GM04504 (cell line): Measurements from ENCODE around the gene MRTFA.

Experiments used
- DNase-seq: peaks from one replicate; pipeline ENCODE4 v3.0.0-alpha.2; 2012; ENCODE audit warnings: low read depth

MRTFA gene

DNA sequence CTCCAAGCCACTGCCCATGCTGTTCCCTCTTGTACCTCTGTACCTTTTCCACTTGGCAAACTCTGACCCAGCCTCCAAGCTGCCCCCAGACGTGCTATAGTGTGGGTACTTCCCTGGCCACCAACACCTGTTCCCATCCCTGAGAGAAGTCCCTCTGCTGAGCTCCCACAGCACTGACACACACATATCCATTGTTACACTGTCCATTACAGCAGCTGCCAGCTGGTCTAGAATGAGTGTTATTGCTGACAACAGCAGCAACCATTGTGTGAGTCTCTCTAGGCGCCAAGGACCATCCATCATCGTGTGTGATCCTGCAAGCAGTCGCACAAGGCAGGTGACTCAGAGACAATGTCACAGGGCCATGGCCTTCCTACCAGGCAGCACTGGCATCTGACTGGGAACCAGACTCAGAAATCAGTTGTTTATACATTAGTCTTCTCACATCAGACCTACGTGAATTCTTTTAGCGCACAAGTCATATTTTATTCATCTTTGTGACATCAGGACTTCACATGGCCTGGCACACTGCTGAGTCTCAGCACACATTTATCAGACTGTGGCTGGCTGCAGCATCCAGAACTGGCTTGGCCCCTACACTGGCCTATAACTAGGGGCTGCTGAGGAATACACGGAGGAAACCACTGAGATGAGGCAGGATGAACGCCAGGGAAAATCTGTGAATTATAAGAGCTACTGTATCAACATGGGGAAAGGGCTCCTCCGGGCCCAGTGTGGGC lies 209.8 kb downstream of the MRTFA start:
- DNase-seq, result peak; percentile 54

DNA sequence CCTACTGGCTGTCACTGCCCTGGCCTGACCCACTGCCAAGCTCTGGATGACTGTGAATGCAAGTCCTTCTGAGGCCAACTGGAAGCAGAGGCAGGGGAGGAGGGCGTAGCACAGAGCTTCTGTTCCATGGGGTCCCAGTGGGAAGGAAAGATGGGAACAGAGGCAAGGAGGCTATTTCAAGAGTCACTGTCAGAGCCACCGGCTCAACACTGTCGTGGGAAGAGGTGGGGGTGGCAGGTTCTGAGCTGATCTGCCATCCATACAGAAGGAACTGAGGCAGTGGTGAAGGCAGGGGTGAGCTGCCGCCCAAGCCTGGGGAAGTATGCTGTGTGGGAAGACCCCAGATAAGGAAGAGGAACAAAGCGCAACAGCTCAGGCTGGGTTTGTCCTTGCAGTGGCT lies 211.4 kb downstream of the MRTFA start:
- no peak for DNase-seq

DNA sequence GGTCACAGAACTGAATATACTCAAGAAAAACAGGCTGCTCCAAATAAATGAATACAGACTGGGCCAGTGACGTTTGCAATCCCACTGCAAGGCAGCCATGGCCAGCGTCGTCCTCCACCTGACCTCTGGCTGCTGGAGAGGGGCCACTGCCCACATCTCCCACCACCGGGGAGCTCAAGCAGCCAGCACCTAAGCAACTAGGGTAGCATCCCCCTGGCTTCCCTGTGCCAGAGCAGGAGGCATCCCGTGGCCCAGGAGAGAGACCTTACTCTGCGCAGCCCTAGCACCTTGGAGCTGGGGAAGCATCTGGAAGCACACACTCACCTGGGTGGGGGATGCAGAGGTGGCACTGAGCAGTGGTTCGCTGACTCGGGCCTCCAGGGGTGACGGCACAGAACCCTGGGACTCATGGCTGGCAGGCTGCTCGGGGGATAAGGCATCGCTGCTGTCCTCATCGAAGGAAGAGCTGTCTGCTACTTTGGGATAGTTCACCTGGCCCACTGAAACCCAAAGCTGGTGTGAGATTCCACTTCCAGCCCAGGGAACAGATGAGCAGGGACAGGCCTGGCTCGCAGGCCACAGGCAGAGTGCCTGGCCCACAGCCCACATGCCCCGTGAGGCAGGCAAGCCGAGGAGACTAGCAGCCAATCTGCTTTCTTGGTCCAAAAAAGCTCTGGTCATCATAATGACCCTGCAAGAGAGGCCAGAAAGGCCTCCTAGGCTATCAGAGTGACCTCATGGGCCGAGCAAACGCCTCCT lies 212.5 kb downstream of the MRTFA start:
- no peak for DNase-seq

DNA sequence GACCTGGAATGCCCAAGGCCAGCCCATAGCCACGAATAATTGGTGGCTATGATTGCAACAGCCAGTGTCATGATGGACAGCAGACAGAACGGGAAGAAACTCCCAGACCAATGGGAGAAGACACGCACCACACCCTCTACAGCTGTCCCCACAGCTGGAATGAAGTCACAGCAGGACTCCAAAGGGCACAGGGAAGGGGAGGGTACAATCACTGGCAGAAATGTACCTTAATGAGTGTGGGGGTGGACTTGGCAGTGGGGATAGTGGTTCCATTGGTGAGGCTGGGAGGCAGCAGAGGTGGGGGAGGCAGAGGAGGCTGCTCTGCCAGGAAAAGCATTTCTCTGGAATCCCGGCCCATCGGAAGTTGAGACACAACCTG lies 213.2 kb downstream of the MRTFA start:
- DNase-seq, result no peak

DNA sequence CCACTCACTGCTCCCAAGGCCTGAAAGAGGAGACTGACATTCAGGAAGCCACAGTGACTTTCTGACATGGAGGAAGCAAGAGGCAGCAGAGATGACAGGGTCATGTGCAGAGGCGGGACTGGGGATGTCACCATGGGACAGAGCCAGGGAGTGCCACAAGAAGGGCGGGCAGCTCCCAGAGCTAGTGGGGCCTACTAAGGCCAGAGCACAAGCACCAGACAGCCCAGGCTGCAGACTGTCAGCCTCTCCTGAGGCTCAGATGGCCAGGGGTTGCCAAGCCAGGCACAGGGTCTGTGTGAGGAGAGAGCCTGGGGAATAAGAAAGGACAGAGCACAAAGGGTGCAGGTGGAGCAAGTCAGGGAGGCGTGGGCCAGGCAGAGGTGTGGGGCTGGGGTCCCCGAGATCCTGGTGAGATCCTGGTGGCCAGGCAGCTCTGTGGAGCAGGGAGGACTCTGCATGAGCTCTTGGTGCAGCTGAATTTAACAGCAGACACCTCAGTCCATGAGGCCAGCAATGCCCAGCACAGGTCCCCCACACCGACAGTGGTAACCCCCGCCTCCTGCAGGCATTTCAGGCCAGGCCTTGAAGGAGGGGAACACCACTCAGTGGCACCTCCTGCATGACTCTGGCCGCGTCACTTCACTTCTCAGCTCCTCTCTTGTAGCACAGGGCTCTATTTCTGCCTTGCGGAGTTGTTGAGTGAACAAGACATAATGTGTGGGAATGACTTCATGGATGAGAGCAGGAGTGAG lies 213.8 kb downstream of the MRTFA start:
- DNase-seq, result no peak

DNA sequence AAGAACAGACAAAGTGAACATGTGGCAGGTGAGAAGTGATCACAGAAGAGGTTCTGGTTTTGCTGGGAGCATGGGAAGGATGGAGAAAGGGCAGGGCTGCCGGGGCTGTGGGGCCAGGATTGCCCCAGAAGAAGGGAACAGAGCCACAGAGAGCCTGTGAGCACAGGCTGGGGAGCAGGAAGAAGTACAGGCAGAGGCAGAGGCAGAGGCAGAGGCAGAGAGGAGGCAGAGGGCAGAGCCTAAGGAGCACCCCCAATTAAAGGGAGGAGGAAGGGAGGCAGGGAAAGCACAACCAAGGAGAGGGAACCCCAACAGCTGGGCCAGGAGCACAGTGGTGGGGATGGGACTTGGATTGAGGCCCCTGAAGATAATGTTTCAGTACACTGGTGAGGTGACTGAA lies 214.6 kb downstream of the MRTFA start:
- DNase-seq, result no peak

DNA sequence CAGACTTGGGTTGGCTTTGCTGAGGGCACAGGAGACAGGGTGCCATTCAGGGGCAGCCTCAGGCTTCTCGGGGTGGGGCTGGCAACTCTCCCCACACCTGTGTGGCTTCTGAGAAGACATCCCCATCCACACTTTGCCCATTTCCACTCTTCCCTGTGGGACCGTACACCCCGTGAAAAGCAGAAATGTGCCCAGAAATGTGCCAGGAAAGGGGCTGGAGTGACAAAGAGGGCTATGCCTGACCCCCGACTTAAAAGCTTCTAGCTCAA lies 215.5 kb downstream of the MRTFA start:
- DNase-seq, result no peak

DNA sequence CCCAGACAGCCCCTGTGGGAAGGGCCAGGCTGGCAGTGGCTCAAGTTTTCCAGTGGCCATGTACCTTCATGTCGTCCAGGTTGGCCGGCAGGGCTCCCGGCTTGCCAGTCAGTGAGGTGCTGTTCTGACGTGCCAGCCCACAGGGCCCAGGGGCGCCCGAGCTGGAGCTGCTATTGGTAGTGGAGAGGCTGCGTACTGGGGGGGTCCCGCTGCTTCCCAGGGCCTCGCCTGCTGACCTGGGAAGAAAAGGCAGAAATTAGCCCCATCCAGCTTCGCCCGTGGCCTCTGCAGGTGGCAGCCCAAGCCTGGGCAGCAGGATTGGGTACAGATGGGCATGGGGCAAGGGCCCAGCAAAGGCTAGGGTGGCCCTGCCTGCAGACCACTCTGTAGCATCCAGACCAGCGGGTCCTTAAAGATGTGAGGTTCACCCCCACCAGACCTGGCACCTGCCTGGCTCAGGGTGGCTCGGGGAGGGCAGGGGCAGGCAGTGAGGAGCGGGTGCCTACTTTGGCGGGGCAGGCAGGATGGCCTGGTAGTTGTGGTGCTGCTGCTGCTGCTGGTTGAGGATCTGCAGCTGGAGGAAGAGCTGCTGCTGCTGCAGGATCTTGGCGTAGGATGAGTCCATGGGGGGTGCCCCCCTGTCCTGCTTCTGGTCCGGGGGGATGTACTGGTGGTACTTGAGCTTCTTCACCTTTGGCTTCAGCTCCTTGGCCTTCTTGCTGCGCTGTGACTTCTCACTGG lies 216.0 kb downstream of the MRTFA start:
- no peak for DNase-seq

DNA sequence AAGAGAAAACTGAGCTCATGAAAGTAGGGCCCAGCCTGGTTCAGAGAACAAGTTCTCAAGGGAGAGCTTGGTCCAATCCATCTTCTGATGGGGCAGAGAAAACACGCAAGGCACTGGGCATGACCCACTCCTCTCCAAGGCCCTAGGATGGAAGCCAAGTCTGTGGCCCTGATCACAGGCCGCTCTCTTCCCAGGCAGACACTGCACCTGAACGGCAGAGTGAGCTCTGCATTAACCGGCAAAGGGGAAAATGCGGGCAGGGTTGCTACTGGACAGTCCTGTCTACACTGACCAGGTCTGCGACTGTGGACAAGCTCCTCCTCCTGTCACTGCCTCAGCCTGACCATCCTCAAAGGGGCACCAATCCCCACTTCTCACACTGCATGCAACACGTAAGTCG lies 216.8 kb downstream of the MRTFA start:
- DNase-seq, result no peak

DNA sequence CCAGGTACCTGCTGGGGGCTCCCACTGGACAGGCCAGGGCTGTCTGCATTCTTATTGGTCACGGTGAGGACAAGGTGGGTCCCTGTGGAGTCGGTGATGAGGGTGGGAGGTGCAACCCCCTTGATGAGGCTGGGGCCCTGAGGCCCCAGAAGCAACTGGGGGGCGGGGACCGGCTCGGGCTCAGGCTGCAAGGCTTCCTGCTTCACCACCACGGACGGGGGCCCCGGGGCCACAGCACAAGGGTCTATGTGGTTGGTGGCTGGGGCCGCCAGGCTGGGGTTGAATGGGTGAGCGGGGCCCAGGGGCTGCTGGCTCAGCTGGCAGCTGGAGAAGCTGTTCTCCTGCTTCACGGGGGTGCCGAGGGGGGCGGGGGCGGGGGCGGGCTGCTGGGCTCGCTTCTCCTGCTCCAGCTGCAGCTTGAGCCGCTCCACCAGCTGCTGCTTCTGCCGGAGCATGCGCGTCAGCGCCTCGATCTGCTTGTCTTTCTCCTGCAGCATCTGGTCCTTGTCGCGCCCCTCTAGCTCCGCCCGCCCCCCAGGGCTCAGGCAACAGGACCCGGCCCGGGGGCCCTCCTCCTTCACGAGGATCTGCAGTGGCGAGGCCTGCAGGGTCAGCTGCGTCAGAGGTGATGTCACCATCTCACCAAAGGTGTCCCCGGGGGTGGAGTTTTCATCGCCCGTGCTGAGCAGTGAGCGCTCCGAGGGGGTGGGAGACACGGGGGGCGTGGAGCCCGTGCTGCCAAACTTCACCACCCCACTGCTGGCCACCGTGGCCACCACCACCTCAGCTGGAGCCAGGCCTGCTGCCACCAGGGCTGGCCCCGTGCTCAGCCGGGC lies 217.9 kb downstream of the MRTFA start:
- DNase-seq, result no peak

DNA sequence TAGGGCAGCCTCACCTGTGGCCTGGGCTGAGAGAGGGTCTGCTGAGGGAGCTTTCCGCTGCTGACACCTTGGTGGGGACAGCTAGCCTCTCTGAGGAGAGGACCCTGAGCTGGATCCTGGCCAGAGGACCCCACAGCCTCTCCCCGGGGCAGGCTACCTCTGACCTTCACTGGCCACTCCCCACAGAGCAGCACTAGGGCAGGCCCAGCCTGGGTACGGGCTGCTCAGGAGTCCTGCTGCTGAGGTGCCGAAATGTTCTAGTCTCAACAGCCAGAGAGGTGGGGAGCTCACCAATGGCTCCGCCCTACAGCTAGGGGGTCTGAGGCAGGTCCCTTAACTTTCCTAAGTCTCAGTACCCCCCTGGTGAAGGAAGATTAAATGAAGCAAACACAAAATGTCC lies 218.6 kb downstream of the MRTFA start:
- no peak for DNase-seq

DNA sequence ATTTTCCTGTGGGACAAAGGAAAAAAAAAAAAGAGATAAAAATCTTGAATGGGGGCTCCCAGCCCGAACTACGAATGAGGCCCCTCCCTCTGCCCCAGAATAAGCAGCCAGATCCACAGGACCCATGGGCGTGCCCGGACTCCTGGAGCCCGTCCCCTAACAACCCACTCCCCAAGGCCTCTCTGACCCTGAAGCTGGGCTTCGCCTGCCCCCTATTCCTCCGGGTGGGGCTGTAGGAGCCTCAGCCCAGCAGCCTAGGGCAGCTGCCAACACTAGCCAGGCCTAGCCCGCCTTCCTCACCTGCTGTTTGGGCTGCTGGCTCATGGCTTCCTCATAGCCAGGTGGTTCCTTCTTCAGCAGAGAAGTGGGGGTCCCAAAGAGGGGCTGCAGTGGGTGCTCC lies 219.5 kb downstream of the MRTFA start:
- no peak for DNase-seq

DNA sequence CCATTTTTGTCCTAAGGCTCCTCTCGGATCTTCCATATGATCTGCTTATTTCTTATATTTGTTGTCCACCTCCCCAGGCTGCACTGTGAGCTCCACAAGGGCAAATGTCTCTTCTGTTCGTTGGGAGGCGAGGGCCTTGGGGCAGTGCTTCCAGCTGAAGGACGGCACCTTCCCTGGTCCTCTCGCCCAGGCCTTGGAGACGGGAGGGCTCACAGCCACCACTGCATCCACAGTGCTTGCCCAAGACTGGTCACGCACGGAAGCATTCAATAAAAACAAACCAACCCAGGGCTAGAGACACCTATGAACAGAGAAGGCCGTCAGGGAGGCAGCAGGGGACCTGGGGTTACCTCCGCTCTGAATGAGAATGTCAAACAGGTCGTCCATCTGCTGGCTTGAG lies 219.9 kb downstream of the MRTFA start:
- no peak for DNase-seq

DNA sequence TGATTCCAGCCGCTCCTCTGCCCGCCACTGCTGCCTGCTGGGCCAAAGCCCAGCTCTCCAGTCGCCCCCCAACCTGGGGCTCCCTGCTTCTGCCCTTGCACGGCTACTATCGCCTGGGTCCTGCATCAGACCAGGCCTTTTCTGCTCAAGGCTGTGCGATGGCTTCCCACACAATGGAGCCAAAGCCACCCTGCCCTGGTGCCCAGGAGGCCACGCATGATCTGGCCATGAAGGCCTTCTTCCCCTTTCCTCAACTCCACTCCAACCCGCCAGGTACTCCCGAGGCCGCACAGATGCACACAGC lies 220.3 kb downstream of the MRTFA start:
- no peak for DNase-seq

DNA sequence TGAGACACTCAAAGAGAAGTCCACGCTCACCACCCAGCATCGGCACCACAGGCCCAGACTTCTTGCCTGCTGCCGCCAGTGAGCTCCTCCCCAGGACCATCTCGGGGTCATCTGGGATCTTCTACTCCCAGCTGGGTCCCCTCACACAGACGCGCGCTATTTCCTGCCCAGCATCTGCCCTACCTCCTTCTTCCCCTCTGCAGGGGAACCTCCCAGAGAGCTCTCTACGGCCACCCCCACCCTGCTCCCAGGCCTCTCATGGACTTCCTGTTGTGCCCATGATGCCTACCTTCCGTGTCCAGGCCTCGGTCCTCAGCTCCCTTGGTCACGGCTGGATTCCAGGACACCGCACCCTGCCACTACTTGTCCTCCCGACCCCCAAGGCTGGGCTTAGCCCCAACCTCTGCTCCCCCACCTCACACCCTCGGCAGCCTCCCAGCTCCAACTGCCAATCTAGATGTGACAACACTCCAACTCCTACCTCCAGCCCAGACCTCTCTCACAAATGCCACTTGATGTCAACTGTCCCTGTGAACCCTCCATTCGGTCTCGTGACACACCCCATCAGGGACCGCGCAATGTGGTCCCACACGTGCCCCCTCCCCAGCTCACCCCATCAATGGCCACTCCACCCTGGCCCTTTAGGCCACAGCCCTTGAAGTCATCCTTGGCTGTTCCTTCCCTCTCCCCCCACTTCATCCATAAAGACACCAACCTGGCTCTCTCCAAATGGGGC lies 220.8 kb downstream of the MRTFA start:
- DNase-seq, result no peak

DNA sequence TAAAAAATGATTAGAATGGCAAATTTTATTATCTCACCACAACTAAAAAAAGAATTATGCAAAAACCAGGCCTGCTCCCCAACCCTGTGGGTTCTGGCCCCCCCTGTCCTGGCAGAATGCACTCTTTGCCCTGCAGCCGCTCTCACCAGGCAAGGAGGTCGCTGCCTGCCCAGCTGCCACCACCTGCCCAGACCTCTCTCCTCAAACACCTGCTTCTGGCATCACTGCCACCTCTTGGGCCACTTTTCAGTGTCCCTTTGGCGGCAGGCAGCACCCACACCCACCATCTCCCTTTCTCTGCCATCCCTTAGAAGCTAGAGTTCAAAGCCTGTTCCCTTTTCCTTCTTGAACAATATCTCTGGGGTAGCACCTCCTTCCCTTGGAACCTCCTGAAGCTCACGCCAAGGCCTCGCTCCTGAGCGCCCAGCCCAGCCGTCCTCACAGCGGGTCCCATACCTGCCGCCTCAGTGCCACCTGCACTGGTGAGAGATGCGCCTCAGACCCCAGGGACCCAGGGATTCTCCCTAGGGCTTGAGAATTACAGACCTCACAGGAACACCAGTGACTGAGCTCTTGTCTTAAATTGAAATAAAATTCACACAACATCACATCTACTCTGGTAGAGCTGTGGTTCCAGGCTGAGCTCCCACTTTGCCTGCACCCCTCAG lies 221.5 kb downstream of the MRTFA start:
- no peak for DNase-seq

DNA sequence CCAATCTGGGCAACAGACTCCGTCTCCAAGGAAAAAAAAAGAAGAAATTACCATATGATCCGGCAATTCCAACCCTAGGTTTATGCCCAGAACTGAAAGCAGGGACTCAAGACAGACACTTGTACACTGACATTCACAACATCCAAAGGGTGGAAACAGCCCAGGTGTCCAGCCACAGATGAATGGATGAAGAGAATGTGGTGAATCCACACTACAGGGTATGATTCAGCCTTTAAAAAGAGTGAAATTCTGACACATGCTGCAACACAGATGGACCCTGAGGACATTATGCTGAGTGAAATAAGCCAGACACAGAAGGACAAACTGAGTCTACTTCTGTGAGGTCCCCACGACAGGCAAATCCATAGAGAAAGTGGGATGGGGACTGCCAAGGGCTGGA lies 222.2 kb downstream of the MRTFA start:
- DNase-seq, result peak; percentile 38

DNA sequence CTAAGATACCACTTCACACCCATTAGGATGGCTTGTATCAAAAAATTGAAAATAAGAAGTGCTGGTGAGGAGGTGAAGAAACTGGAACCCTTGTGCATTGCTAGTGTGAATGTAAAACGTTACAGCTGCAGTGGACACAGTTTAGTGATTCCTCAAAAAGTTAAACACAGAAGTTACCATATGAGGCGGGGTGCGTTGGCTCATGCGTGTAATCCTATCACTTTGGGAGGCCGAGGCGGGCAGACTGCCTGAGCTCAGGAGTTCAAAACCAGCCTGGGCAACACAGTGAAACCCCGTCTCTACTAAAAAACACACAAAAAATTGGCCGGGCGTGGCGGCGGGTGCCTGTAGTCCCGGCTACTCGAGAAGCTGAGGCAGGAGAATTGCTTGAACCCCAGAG lies 222.6 kb downstream of the MRTFA start:
- no peak for DNase-seq

DNA sequence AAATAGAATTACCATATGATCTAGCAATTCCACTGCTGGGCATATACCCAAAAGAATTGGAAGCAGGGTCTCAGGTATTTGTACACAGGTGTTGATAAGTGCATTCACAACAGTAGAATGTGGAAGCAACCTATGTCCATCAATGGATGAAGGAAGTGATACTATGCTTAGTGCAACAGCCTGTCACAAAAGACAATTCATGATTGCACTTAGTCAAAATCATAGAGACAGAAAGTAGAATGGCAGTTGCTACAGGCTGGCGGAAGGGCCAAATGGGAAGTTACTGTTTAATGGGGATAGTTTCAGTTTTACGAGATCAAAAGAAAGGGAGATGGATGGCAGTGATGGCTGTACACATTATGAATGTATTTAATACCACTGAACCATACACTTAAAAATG lies 224.1 kb downstream of the MRTFA start:
- no peak for DNase-seq

DNA sequence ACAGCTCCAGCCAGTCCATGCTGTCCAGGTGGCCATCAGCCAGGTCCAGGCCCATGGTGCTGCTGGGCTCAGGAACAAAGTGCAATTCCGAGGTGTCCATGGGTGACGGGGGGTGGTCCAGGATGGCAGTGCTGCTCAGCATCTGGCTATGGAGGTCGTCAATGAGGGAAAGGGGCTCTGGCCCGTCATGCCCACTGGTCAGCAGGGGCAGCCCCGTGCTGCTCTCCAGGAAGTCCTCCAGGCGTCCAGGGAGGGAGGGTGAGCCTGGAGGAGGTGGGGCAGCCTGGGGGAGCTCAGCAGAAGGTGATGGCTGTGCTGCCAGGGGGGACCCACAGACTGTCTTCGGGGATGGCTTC lies 225.0 kb downstream of the MRTFA start:
- DNase-seq, result no peak
